Liver (tissue), 9 donors: ENCODE measurements around the gene RFNG. TPM values are rescaled to one million over a fixed set of nuclear protein-coding genes. Genes with fewer than 3 reads are reported as not detected.

ENCODE experiments used
- DNase-seq: peaks from one replicate; pipeline ENCODE4 v3.0.0-alpha.2; 2017; ENCODE audit warnings: low spot score
- H3K27ac ChIP-seq, 2 donors: one replicate each; pipeline ENCODE4 v1.7.0; 2013; ENCODE audit warnings: inconsistent platforms in 2 of 2, low read length in 2 of 2, control low read depth in 1 of 2, low read depth in 1 of 2, mild to moderate bottlenecking in 1 of 2
- H3K27me3 ChIP-seq, 4 donors: one replicate each; pipeline versions ENCODE4 v1.6.1 to v1.7.0; 2013; ENCODE audit warnings: low read length in 3 of 4, inconsistent platforms in 1 of 4, mild to moderate bottlenecking in 1 of 4, moderate library complexity in 1 of 4; ENCODE audit not compliant: control insufficient read depth in 4 of 4, insufficient read depth in 4 of 4
- H3K36me3 ChIP-seq, 4 donors: one replicate each; pipeline versions ENCODE4 v1.6.1 to v1.7.0; 2013; ENCODE audit warnings: low read length in 3 of 4, mild to moderate bottlenecking in 3 of 4, low read depth in 1 of 4, moderate library complexity in 1 of 4; ENCODE audit not compliant: control insufficient read depth in 4 of 4, insufficient read depth in 3 of 4
- H3K4me1 ChIP-seq, 4 donors: one replicate each; pipeline versions ENCODE4 v1.6.1 to v1.7.0; 2013; ENCODE audit warnings: low read length in 3 of 4, mild to moderate bottlenecking in 3 of 4, moderate library complexity in 1 of 4; ENCODE audit not compliant: control insufficient read depth in 4 of 4, insufficient read depth in 4 of 4
- H3K4me3 ChIP-seq, 3 donors: one replicate each; pipeline versions ENCODE4 v1.6.1 to v1.7.0; 2013; ENCODE audit warnings: low read length in 3 of 3, control low read depth in 1 of 3, low read depth in 1 of 3, mild to moderate bottlenecking in 1 of 3
- H3K9ac ChIP-seq, 2 donors: one replicate each; pipeline ENCODE4 v1.7.0; 2013; ENCODE audit warnings: low read length in 2 of 2, mild to moderate bottlenecking in 2 of 2, moderate library complexity in 2 of 2, control low read depth in 1 of 2, low read depth in 1 of 2
- H3K9me3 ChIP-seq, 4 donors: one replicate each; pipeline versions ENCODE4 v1.6.1 to v1.7.0; 2013; ENCODE audit warnings: low read length in 3 of 4; ENCODE audit not compliant: control insufficient read depth in 4 of 4
- FOXA1 ChIP-seq: IDR thresholded peaks from 2 replicates; pipeline ENCODE4 v1.6.1; 2016; ENCODE audit warnings: antibody characterized with exemption
- FOXA2 ChIP-seq: IDR thresholded peaks from 2 replicates; pipeline ENCODE4 v1.6.1; 2016; ENCODE audit warnings: antibody characterized with exemption
- GABPA ChIP-seq, 2 donors: IDR thresholded peaks in 1 of 2; conservative IDR thresholded peaks in 1 of 2; 2 replicates each; pipeline ENCODE4 v1.6.1; 2016; ENCODE audit warnings: antibody characterized with exemption in 2 of 2, mild to moderate bottlenecking in 1 of 2, moderate library complexity in 1 of 2
- HNF4A ChIP-seq, 2 donors: conservative IDR thresholded peaks; 2 replicates each; pipeline ENCODE4 v1.6.1; 2016; ENCODE audit warnings: antibody characterized with exemption in 2 of 2, mild to moderate bottlenecking in 2 of 2
- HNF4G ChIP-seq: IDR thresholded peaks from 2 replicates; pipeline ENCODE4 v1.6.1; 2016; ENCODE audit warnings: antibody characterized with exemption
- JUND ChIP-seq, 2 donors: IDR thresholded peaks; 2 replicates each; pipeline ENCODE4 v1.6.1; 2016; ENCODE audit warnings: antibody characterized with exemption in 2 of 2
- NR2F2 ChIP-seq: IDR thresholded peaks from 2 replicates; pipeline ENCODE4 v1.6.1; 2016; ENCODE audit warnings: antibody characterized with exemption
- RAD21 ChIP-seq, 2 donors: IDR thresholded peaks; 2 replicates each; pipeline ENCODE4 v1.6.1; 2016; ENCODE audit warnings: antibody characterized with exemption in 2 of 2, mild to moderate bottlenecking in 2 of 2
- RXRA ChIP-seq, 2 donors: IDR thresholded peaks; 2 replicates each; pipeline ENCODE4 v1.6.1; 2017 to 2018; ENCODE audit warnings: antibody characterized with exemption in 2 of 2, mild to moderate bottlenecking in 1 of 2
- SP1 ChIP-seq: IDR thresholded peaks from 2 replicates; pipeline ENCODE4 v1.6.1; 2018; ENCODE audit warnings: antibody characterized with exemption, mild to moderate bottlenecking
- TAF1 ChIP-seq: conservative IDR thresholded peaks from 2 replicates; pipeline ENCODE4 v1.6.1; 2016; ENCODE audit warnings: antibody characterized with exemption, mild to moderate bottlenecking
- WGBS: extraction: QIAGEN DNeasy Blood & Tissue Kit; methylation state at CpG from one replicate; pipeline ENCODE4 v1.1.7; 2013; 5-methylcytosine and 5-hydroxymethylcytosine counted together
- polyA plus RNA-seq, 2 donors: library from polyadenylated mRNA; stranded (reverse) in 1 of 2; unstranded in 1 of 2; fragments of 200-250 nt in 1 of 2; fragments of >200 nt in 1 of 2; fragmentation: Nextera tagmentation in 1 of 2; extraction: Ambion mirVana in 1 of 2; gene quantifications; one replicate each; pipeline versions ENCODE4 v1.2.1 to v1.2.3, GENCODE V29; 2013 to 2015
- total RNA-seq, 2 donors: library from RNA; depleted of rRNA; stranded (reverse); fragments of >200 nt; gene quantifications; one replicate each; pipeline ENCODE4 v1.2.3, GENCODE V29; 2014
- TF ChIP-seq, protein P1 (sequence below): fragments of 150-350 bp; IDR thresholded peaks from 2 replicates; pipeline ENCODE4 v1.5.1; 2017; ENCODE audit warnings: improper control_type of control experiment, low read depth, low read length; ENCODE audit not compliant: missing input control
- TF ChIP-seq, protein P2 (sequence below): IDR thresholded peaks from 2 replicates; pipeline ENCODE4 v1.6.1; 2016; ENCODE audit warnings: antibody characterized with exemption
- TF ChIP-seq, protein P3 (sequence below): IDR thresholded peaks from 2 replicates; pipeline ENCODE4 v1.6.1; 2016; ENCODE audit warnings: antibody characterized with exemption
- donor health status: healthy.
- donor health status: healthy.
- donor health status: healthy.
- donor health status: healthy.
- donor health status: healthy.

RFNG gene
- total and polyA plus RNA-seq, 4 donors = 15.0 to 36.0 (median 23.4) TPM

DNA sequence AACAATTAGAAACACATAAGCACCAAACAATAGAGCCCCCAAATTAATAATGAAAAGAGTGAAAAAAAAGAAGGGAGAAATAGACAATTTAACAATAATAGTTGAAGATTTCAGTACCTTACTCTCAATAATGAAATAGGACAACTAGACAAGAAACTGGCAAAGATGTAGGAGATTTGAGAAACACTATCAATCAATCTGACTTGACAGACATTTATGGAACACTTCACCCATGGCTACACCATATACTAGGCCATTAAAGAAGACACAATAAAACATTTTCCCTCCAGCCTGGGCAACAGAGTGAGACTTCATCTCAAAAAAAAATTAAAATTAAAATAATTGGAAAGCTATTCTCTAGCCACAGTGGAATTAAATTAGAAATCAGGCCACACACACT lies 19.0 kb upstream of the RFNG start (continued):
- TF ChIP-seq, protein P1, sequence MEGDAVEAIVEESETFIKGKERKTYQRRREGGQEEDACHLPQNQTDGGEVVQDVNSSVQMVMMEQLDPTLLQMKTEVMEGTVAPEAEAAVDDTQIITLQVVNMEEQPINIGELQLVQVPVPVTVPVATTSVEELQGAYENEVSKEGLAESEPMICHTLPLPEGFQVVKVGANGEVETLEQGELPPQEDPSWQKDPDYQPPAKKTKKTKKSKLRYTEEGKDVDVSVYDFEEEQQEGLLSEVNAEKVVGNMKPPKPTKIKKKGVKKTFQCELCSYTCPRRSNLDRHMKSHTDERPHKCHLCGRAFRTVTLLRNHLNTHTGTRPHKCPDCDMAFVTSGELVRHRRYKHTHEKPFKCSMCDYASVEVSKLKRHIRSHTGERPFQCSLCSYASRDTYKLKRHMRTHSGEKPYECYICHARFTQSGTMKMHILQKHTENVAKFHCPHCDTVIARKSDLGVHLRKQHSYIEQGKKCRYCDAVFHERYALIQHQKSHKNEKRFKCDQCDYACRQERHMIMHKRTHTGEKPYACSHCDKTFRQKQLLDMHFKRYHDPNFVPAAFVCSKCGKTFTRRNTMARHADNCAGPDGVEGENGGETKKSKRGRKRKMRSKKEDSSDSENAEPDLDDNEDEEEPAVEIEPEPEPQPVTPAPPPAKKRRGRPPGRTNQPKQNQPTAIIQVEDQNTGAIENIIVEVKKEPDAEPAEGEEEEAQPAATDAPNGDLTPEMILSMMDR = no peak
- TF ChIP-seq, protein P2, sequence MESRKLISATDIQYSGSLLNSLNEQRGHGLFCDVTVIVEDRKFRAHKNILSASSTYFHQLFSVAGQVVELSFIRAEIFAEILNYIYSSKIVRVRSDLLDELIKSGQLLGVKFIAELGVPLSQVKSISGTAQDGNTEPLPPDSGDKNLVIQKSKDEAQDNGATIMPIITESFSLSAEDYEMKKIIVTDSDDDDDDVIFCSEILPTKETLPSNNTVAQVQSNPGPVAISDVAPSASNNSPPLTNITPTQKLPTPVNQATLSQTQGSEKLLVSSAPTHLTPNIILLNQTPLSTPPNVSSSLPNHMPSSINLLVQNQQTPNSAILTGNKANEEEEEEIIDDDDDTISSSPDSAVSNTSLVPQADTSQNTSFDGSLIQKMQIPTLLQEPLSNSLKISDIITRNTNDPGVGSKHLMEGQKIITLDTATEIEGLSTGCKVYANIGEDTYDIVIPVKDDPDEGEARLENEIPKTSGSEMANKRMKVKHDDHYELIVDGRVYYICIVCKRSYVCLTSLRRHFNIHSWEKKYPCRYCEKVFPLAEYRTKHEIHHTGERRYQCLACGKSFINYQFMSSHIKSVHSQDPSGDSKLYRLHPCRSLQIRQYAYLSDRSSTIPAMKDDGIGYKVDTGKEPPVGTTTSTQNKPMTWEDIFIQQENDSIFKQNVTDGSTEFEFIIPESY = no peak
- TF ChIP-seq RAD21 (IDR thresholded peaks at IDR 0.05) (no peak), HNF4A (conservative IDR thresholded peaks at IDR 0.05) (no peak)

DNA sequence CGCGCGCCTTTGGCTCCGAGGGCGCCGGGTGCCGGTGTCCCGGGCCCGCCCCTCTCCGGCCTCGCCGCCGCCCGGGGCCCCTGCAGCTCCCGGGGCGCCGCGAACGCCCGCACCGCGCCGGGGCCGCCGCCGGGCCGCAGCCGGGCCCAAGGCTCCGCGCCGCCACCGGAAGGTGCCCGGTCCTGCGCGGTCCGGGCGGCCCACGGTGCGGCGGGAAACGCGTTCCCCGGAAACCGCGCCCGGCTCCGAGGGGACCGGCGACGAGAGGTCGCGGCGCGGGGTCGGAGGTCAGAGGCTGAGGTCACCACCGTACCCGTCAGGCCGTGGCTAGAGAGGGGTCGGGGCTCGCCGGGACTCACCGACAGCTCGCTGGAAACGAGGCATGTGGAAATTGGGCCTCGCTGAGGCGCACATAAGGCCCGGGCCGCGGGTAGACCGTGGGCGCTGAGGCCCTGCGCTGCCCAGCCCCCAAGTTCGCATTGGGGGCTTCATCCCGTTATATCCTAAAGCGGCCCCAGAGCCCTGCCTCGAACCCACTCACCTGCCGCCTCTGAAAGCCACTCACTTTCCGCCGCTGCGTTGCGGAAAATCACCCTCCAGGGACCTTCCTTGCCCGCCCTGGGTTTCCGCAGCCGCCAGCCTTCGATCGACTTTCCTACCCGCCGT lies 14.2 kb upstream of the RFNG start, which contains the start of gene DUS1L:
TSS of gene DUS1L (minus strand) at position 167 of the 666 bp plus-strand sequence. CDS start 745 bp downstream, outside the sequence.
- Histone ChIP-seq H3K27ac (peak within 1 kb of the TSS; percentile 75 to 81), H3K27me3 (no peaks in the 10 kb centered on the region), H3K9ac (peak within 1 kb of the TSS; percentile 71 to 72), H3K9me3 (no peaks in the 10 kb centered on the region), H3K4me1 (peaks cover 8 to 32% (median 24%) of the 10 kb centered on the region in 4 donors), H3K4me3 (peak within 1 kb of the TSS; percentile 61 to 96 (median 95)), H3K36me3 (peaks cover 2 to 23% (median 6%) of the 10 kb centered on the region in 4 donors)
- DNase-seq = peak; percentile 83
- TF ChIP-seq TAF1 (no peak), SP1 (peak; percentile 28), HNF4A (conservative IDR thresholded peaks at IDR 0.05) (peak in 1 of 2 donors; percentile 16), NR2F2 (peak; percentile 96), GABPA (IDR thresholded peaks at IDR 0.05 in 1 of 2, conservative IDR thresholded peaks at IDR 0.05 in 1 of 2) (peak; percentile 76 to 90), RXRA (IDR thresholded peaks at IDR 0.05) (peak in 1 of 2 donors; percentile 22), FOXA1 (no peak)
- WGBS = 15% methylated on average over 88 of the region's 88 CpGs

DNA sequence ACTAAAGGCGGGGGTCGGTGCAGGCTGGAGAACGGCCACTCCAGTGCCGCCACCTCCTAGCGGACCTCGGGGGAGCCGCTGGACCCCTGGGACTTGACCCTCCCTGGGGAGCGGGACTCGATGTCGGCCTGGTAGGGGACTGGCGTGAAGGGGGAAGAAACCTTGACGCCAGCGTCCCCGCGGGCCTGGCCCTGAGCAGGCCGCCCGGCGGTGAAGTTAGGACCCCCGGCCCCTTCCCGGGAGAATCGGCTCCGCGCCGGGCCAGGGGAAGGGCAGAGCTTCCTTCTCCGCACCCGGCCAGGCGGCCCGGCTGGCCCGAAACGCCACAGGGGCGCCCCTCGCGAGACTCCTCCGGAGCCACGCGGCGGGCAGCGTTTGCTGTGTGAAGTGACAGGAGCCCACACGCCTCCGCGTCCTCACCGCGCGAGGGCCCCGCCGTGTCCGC lies 13.6 kb upstream of the RFNG start:
- peak overlapping the region; percentile 60 to 81 for H3K27ac ChIP-seq

More for the DNA sequence above, 13.6 kb upstream of the RFNG start:
- Histone ChIP-seq H3K9me3 (no peaks in the 10 kb centered on the region), H3K4me3 (peak overlapping the region; percentile 61 to 96 (median 95)), H3K4me1 (peaks cover 8 to 32% (median 24%) of the 10 kb centered on the region in 4 donors), H3K9ac (peak overlapping the region; percentile 71 to 72), H3K36me3 (peaks cover 2 to 28% (median 11%) of the 10 kb centered on the region in 4 donors), H3K27me3 (no peaks in the 10 kb centered on the region)
- DNase-seq = no peak
- WGBS = under 1% methylated on average over 47 of the region's 47 CpGs
- TF ChIP-seq NR2F2 = no peak
- no peak for TF ChIP-seq RXRA (IDR thresholded peaks at IDR 0.05)
- TF ChIP-seq, protein P3, sequence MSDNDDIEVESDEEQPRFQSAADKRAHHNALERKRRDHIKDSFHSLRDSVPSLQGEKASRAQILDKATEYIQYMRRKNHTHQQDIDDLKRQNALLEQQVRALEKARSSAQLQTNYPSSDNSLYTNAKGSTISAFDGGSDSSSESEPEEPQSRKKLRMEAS = no peak
- no peak for TF ChIP-seq RAD21 (IDR thresholded peaks at IDR 0.05)
- TF ChIP-seq JUND (IDR thresholded peaks at IDR 0.05) = no peak
- no peak for TF ChIP-seq GABPA (IDR thresholded peaks at IDR 0.05 in 1 of 2, conservative IDR thresholded peaks at IDR 0.05 in 1 of 2)
- TF ChIP-seq TAF1 = no peak
- TF ChIP-seq HNF4G = no peak
- no peak for TF ChIP-seq SP1
- TF ChIP-seq, protein P1 = no peak
- TF ChIP-seq HNF4A (conservative IDR thresholded peaks at IDR 0.05) = no peak
- TF ChIP-seq FOXA2 = no peak
